ENCODE measurements around the gene PDCL2.

GRCh38 chr4:55518442-55518841 lies 73.6 kb downstream of the PDCL2 start:
- TF ChIP-seq GATA3 (IDR thresholded peaks at IDR 0.05; ENCODE audit: low read depth, low read length) (no peak), GATA2 (IDR thresholded peaks at IDR 0.05; ENCODE audit: low read depth, low read length) (no peak)
